Measurements from ENCODE around the gene DOCK7. TPM values are rescaled to one million over a fixed set of nuclear protein-coding genes. Genes with fewer than 3 reads are reported as not detected.

DOCK7 gene
- total RNA-seq, result 10 to 100 TPM; 23.4 to 47.0 (median 44.2) TPM

GRCh38 chr1:62687903-62688686, at the start of gene DOCK7:
DOCK7 (minus strand) TSS chr1:62688386; CDS start chr1:62688264, 122 bp downstream.
- Histone ChIP-seq H3K9me3 (no peaks in the 10 kb centered on the region), H3K27ac (peak within 1 kb of the TSS; percentile 93), H3K36me3 (no peaks in the 10 kb centered on the region), H3K4me1 (peaks cover 52% of the 10 kb centered on the region), H3K27me3 (no peaks in the 10 kb centered on the region), H3K4me3 (peak within 1 kb of the TSS; percentile 80)
- peak; percentile 76 to 87 for DNase-seq (ENCODE audit: low spot score in 2 of 2)
- TF ChIP-seq CTCF (IDR thresholded peaks at IDR 0.05) (no peak), EP300 (IDR thresholded peaks at IDR 0.05) (no peak), POLR2A (IDR thresholded peaks at IDR 0.05) (peak in 1 of 2 donors; percentile 50)
- under 1% methylated on average over 59 of the region's 107 CpGs for WGBS

GRCh38 chr1:62735491-62736171, 47.4 kb upstream of the DOCK7 start:
- no peak overlapping the region for H3K4me3 ChIP-seq
- H3K9me3 ChIP-seq, result no peaks in the 10 kb centered on the region
- no peaks in the 10 kb centered on the region for H3K27me3 ChIP-seq
- DNase-seq (ENCODE audit: low spot score in 2 of 2), result no peak
- H3K27ac ChIP-seq, result peak overlapping the region; percentile 14
- TF ChIP-seq EP300 (IDR thresholded peaks at IDR 0.05) (no peak), POLR2AphosphoS5 (IDR thresholded peaks at IDR 0.05) (no peak), CTCF (IDR thresholded peaks at IDR 0.05) (no peak), POLR2A (IDR thresholded peaks at IDR 0.05) (no peak)
- peaks cover 6% of the 10 kb centered on the region for H3K4me1 ChIP-seq
- no peaks in the 10 kb centered on the region for H3K36me3 ChIP-seq
- WGBS, result 56% methylated on average over 3 of the region's 3 CpGs

DNA sequence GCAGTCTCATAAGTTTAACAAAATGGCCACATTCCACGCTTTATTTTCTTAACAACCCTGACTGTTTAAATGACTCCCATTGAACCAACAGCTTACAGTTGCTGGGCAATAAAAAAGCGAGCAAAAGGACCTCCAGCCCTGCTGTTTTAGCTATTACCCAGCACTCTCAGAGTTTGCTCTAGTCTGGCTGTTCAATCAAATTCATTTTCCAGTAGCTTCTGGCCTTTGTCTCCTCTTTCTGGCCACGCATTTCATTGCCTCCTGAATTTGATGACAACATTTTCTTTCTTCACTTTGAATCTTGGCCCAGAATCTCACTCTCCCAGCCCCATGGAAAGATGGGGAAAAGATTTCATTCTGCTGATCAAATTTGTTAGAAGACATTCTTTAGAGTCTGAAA, 44.1 kb upstream of the DOCK7 start:
- H3K36me3 ChIP-seq, result no peaks in the 10 kb centered on the region
- DNase-seq (ENCODE audit: low spot score in 2 of 2), result no peak
- no peak for TF ChIP-seq CTCF (IDR thresholded peaks at IDR 0.05)
- TF ChIP-seq POLR2A (IDR thresholded peaks at IDR 0.05), result no peak
- no peak for TF ChIP-seq EP300 (IDR thresholded peaks at IDR 0.05)
- no peak for TF ChIP-seq POLR2AphosphoS5 (IDR thresholded peaks at IDR 0.05)
- 69% methylated on average over 3 of the region's 3 CpGs for WGBS
- peaks cover 6% of the 10 kb centered on the region for H3K4me1 ChIP-seq
- H3K27ac ChIP-seq, result no peak overlapping the region
- no peaks in the 10 kb centered on the region for H3K27me3 ChIP-seq
- no peaks in the 10 kb centered on the region for H3K9me3 ChIP-seq
- H3K4me3 ChIP-seq, result no peak overlapping the region

GRCh38 chr1:62728963-62729362, 40.8 kb upstream of the DOCK7 start:
- Histone ChIP-seq H3K4me1 (peaks cover 17% of the 10 kb centered on the region), H3K9me3 (no peaks in the 10 kb centered on the region), H3K27me3 (no peaks in the 10 kb centered on the region), H3K4me3 (no peak overlapping the region), H3K27ac (no peak overlapping the region), H3K36me3 (no peaks in the 10 kb centered on the region)
- WGBS, result 80% methylated on average over 5 of the region's 5 CpGs
- no peak for DNase-seq (ENCODE audit: low spot score in 2 of 2)
- TF ChIP-seq EP300 (IDR thresholded peaks at IDR 0.05) (no peak), CTCF (IDR thresholded peaks at IDR 0.05) (no peak), POLR2A (IDR thresholded peaks at IDR 0.05) (no peak)

- TF ChIP-seq EP300 (IDR thresholded peaks at IDR 0.05), result no peak
- no peak for TF ChIP-seq POLR2AphosphoS5 (IDR thresholded peaks at IDR 0.05)
Measured at GRCh38 chr1:62727656-62728407, 39.6 kb upstream of the DOCK7 start.

More at GRCh38 chr1:62727656-62728407, 39.6 kb upstream of the DOCK7 start:
- Histone ChIP-seq H3K4me3 (no peak overlapping the region), H3K27ac (no peak overlapping the region), H3K27me3 (no peaks in the 10 kb centered on the region), H3K4me1 (peaks cover 17% of the 10 kb centered on the region), H3K36me3 (no peaks in the 10 kb centered on the region), H3K9me3 (no peaks in the 10 kb centered on the region)
- WGBS, result 91% methylated on average over 5 of the region's 5 CpGs
- DNase-seq (ENCODE audit: low spot score in 2 of 2), result no peak

All from suprapubic skin (tissue), 4 donors.